Smooth muscle cell of the coronary artery (primary cell): Measurements from ENCODE around the gene OCLN. TPM values are rescaled to one million over a fixed set of nuclear protein-coding genes. Genes with fewer than 3 reads are reported as not detected.

Source experiments
- total RNA-seq: library from RNA; depleted of rRNA; stranded (reverse); fragments of >200 nt; gene quantifications from 2 replicates; pipeline ENCODE4 v1.2.3, GENCODE V29; 2014; ENCODE audit warnings: low replicate concordance

The OCLN gene, protein sequence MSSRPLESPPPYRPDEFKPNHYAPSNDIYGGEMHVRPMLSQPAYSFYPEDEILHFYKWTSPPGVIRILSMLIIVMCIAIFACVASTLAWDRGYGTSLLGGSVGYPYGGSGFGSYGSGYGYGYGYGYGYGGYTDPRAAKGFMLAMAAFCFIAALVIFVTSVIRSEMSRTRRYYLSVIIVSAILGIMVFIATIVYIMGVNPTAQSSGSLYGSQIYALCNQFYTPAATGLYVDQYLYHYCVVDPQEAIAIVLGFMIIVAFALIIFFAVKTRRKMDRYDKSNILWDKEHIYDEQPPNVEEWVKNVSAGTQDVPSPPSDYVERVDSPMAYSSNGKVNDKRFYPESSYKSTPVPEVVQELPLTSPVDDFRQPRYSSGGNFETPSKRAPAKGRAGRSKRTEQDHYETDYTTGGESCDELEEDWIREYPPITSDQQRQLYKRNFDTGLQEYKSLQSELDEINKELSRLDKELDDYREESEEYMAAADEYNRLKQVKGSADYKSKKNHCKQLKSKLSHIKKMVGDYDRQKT
- total RNA-seq, result 0.53 and 3.5 TPM in 2 replicates

DNA sequence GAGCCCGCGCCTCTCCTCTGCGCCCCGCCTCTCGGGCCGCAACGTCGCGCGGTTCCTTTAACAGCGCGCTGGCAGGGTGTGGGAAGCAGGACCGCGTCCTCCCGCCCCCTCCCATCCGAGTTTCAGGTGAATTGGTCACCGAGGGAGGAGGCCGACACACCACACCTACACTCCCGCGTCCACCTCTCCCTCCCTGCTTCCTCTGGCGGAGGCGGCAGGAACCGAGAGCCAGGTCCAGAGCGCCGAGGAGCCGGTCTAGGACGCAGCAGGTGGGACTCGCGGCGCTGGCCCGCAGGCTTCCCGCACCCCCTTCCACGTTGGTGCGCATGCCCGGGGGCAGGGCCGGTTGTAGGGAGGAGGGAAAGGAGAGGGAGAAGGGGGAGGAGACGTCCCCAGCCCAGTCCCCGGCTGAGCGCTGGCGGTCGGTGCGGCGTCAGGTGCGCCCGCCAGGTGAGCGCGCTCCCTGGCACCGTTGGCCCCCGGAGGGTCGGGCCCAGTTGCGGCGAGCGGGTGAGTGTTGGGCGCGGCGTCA is at the start of gene OCLN:
TSS of gene OCLN (plus strand) at position 400 of the 532 bp plus-strand sequence. CDS start 11,455 bp downstream, outside the sequence.

GRCh38 chr5:69559908-69560330 is 67.3 kb downstream of the OCLN start, which contains the start of gene GTF2H2C:
Gene GTF2H2C (plus strand): TSS chr5:69560191. CDS start chr5:69565133, 4,942 bp downstream.

Other genes with a start within 250 kb of the OCLN start
- 2.1 and 2.3 TPM in 2 replicates for gene CCDC125, start 160.0 kb upstream of the OCLN start, total RNA-seq
- 34.5 and 70.1 TPM in 2 replicates for gene AK6, start 123.3 kb upstream of the OCLN start, total RNA-seq
- gene TAF9, start 123.3 kb upstream of the OCLN start, total RNA-seq, result 51.8 and 83.4 TPM in 2 replicates
- 8.7 and 17.3 TPM in 2 replicates for gene RAD17, start 123.0 kb upstream of the OCLN start, total RNA-seq
- gene MARVELD2, start 77.7 kb upstream of the OCLN start, total RNA-seq, result 0.47 and 0.53 TPM in 2 replicates
- 18.8 and 26.2 TPM in 2 replicates for gene GTF2H2C, start 67.4 kb downstream of the OCLN start, total RNA-seq